HUES64 (cell line): Measurements from ENCODE around the gene EARS2.

Source experiments
- H3K27ac ChIP-seq: 2 replicates; pipeline ENCODE4 v1.7.0; 2013; ENCODE audit warnings: low read depth, low read length, inconsistent platforms
- H3K27me3 ChIP-seq: 2 replicates; pipeline ENCODE4 v1.6.1; 2013; ENCODE audit warnings: mild to moderate bottlenecking, low read length; ENCODE audit not compliant: insufficient read depth
- H3K36me3 ChIP-seq: 2 replicates; pipeline ENCODE4 v1.6.1; 2013; ENCODE audit warnings: mild to moderate bottlenecking, low read length; ENCODE audit not compliant: insufficient read depth
- H3K4me1 ChIP-seq: 2 replicates; pipeline ENCODE4 v1.6.1; 2013; ENCODE audit warnings: mild to moderate bottlenecking, low read length, moderate library complexity; ENCODE audit not compliant: insufficient read depth
- H3K4me3 ChIP-seq: 2 replicates; pipeline ENCODE4 v1.5.1; 2013; ENCODE audit warnings: mild to moderate bottlenecking, low read length, moderate library complexity
- H3K9ac ChIP-seq: 2 replicates; pipeline ENCODE4 v1.6.1; 2013; ENCODE audit warnings: mild to moderate bottlenecking, low read depth, low read length
- H3K9me3 ChIP-seq: 2 replicates; pipeline ENCODE4 v1.6.1; 2013; ENCODE audit warnings: low read depth, low read length; ENCODE audit not compliant: insufficient read depth
- WGBS: fragments of 150-250, 120-280 bp; methylation state at CpG from one replicate; pipeline ENCODE4 v1.1.7; 2013; ENCODE audit warnings: missing lambda C conversion rate; 5-methylcytosine and 5-hydroxymethylcytosine counted together

Gene EARS2

DNA sequence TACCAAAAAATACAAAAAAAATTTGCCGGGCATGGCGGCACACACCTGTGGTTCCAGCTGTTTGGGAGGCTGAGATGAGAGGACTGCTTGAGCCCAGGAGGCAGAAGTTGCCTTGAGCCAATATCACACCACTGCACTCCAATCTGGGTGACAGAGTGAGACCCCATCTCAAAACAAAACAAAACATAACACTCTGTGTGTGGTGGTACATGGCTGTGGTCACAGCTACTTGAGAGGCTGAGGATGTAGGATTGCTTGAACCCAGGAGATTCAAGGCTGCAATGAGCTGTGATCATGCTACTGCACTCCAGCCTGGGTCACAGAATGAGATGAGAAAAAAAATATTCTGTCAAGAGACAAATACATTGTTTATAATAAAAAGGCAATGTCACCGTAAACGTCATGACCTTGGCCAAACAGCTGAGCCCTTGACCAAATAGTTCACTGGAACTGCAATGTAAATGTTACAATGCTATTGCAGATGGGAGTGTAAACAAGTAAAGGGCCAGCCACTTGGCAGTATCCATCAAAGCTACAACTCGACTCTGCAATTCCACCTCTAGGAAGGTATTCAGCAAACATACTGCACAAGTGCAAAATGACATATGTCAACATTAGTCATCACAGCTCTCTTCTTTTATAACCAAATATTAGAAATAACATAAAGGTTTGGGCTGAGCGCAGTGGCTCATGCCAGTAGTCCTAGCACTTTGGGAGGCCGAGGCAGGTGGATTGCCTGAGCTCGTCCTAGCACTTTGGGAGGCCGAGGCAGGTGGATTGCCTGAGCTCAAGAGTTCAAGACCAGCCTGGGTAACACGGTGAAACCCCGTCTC is 16.9 kb downstream of the EARS2 start:
- H3K4me3 ChIP-seq, result no peak overlapping the region
- no peaks in the 10 kb centered on the region for H3K9me3 ChIP-seq
- H3K27me3 ChIP-seq, result no peaks in the 10 kb centered on the region
- no peak overlapping the region for H3K9ac ChIP-seq
- WGBS, result 95% methylated on average over 9 of the region's 11 CpGs
- H3K36me3 ChIP-seq, result peaks cover 88% of the 10 kb centered on the region
- no peaks in the 10 kb centered on the region for H3K4me1 ChIP-seq
- no peak overlapping the region for H3K27ac ChIP-seq

DNA sequence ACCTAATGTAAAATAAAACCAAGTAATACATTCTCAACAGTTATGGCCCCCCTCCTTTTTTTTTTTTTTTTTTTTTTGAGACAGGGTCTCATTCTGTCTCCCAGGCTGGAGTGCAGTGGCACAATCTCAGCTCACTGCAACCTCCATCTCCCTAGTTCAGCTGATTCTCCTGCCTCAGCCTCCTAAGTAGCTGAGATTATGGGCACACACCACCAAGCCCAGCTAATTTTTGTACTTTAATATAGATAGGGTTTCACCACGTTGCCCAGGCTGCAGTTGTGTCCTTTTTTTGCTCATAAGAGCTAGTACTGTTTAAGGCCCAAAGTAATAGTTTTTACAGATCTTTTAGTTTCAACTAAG is 18.3 kb downstream of the EARS2 start:
- H3K36me3 ChIP-seq, result peaks cover 91% of the 10 kb centered on the region
- no peaks in the 10 kb centered on the region for H3K27me3 ChIP-seq
- no peaks in the 10 kb centered on the region for H3K4me1 ChIP-seq
- H3K9me3 ChIP-seq, result no peaks in the 10 kb centered on the region
- 88% methylated on average over 1 of the region's 1 CpG for WGBS
- no peak overlapping the region for H3K27ac ChIP-seq
- H3K9ac ChIP-seq, result no peak overlapping the region
- H3K4me3 ChIP-seq, result no peak overlapping the region

DNA sequence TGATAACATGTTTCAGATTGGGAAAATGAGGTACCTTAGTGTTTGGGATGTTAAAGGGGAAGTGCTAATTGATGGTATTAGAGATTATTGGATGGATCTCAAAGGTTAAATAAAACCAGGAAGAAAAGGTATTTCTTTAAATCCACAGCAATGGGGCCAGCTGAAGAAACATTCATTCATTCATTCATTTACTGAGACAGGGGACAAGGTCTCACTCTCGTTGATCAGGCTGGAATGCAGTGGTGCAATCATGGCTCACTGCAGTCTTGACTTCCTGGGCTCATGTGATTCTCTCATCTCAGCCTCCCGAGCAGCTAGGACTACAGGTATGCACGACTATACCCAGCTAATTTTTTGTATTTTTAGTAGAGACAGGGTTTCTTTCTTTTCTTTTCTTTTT is 19.8 kb downstream of the EARS2 start:
- Histone ChIP-seq H3K9me3 (no peaks in the 10 kb centered on the region), H3K36me3 (peaks cover 91% of the 10 kb centered on the region), H3K27me3 (no peaks in the 10 kb centered on the region), H3K4me3 (no peak overlapping the region), H3K9ac (no peak overlapping the region), H3K27ac (no peak overlapping the region), H3K4me1 (no peaks in the 10 kb centered on the region)
- 98% methylated on average over 3 of the region's 3 CpGs for WGBS

DNA sequence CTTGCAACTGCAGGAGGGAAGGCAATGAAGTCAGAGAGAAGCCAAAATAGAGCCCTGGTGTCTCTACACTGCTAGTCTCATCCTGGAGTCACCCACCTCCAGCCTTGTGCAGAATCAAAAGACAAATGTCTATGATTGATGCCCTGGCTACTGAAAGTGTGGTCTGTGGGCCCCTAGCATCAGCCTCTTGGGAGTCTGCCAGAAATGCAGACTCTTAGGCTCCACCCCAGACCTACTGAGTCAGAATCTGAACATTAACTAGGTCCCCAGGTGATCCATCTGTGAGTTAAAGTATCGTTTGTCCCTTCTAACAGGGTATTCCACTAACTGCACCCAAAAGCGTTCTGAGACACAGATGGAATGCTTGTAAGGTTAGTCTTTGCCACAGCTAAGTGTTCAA is 21.2 kb downstream of the EARS2 start:
- 92% methylated on average over 2 of the region's 2 CpGs for WGBS
- Histone ChIP-seq H3K27me3 (no peaks in the 10 kb centered on the region), H3K27ac (no peak overlapping the region), H3K9me3 (no peaks in the 10 kb centered on the region), H3K9ac (no peak overlapping the region), H3K4me3 (no peak overlapping the region), H3K4me1 (no peaks in the 10 kb centered on the region), H3K36me3 (peaks cover 92% of the 10 kb centered on the region)

DNA sequence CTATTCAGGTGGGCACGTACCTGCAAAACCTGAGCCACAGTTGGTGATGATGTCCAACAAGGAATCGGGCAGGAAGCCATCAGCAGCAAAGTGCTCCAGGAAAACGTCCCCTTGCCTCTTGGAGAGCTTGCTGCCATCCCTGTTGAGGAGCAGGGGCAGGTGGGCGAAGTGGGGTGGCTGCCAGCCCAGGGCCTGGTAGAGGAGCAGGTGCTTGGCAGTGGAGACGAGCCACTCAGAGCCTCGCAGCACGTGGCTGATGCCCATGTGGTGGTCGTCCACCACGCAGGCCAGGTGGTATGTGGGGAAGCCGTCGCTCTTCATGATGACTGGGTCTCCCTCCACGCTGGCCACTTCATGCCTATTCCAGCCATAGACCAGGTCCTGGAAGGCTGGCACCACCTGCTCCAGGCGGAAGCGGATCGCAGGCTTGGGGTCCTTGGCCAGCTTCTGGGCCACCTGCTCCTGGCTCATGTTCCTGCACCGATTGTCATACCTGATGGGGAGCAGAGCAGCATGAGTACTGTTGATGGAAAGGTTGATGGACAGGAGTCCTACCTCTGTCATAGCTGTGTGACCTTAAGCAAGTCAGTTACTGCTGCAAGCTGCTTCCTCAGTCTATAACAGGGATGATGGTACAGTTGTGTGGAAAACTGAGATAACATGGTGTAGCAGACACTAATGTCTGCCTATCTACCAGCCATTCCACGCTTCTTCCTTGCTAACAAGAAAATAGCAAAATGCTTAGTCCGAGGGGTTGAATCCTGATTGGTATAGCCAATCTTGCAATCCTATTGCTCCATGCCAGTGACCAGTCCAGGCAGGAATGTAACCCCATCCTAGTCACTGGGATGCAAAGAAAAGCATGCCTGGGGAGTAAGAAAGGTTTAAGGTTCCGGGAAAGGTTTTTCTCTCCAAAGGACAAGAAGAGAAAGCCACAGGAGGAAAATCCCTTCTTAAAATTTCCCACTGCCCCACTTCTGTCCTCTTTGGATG is 22.0 kb downstream of the EARS2 start:
- no peaks in the 10 kb centered on the region for H3K9me3 ChIP-seq
- no peak overlapping the region for H3K9ac ChIP-seq
- peaks cover 91% of the 10 kb centered on the region for H3K36me3 ChIP-seq
- H3K4me3 ChIP-seq, result no peak overlapping the region
- WGBS, result 97% methylated on average over 19 of the region's 19 CpGs
- H3K27me3 ChIP-seq, result no peaks in the 10 kb centered on the region
- H3K27ac ChIP-seq, result no peak overlapping the region
- H3K4me1 ChIP-seq, result no peaks in the 10 kb centered on the region

DNA sequence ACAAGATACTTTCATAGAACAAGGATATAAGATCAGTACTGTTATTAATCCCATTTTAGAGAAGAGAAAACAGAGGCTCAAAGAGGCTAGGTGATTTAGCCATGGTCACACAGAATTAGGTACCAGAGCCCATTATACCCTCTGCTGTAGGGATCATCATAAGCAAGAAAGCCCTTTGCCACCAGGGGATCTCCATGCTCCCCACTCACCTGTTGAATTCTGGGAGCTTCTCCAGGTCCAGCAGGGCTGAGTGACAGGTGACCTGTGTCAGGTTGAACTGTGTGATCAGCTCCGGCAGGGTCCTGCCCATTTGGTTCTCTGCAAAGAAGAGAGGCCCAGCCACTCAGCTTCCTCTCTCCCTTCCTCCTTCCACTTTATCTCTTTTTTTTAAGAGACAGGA is 24.7 kb downstream of the EARS2 start:
- peaks cover 91% of the 10 kb centered on the region for H3K36me3 ChIP-seq
- WGBS, result 92% methylated on average over 1 of the region's 1 CpG
- H3K27me3 ChIP-seq, result no peaks in the 10 kb centered on the region
- no peak overlapping the region for H3K4me3 ChIP-seq
- no peak overlapping the region for H3K9ac ChIP-seq
- no peaks in the 10 kb centered on the region for H3K9me3 ChIP-seq
- no peaks in the 10 kb centered on the region for H3K4me1 ChIP-seq
- H3K27ac ChIP-seq, result no peak overlapping the region

DNA sequence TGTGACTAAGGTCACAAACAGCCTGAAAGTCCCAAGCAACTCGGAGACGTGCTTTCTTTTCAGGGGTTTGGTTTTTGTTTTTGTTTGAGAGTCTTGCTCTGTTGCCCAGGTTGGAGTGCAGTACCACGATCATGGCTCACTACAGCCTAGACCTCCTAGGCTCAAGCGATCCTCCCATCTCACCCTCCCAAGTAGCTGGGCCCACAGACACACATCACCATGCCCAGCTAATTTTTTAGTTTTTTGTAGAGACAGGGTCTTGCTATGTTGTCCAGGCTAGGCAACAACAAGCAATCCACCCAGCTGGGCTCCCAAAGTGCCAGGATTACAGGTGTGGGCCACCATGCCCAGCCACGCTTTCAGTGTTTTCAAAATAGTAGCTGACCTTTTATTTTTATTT is 27.1 kb downstream of the EARS2 start:
- no peaks in the 10 kb centered on the region for H3K9me3 ChIP-seq
- peaks cover 85% of the 10 kb centered on the region for H3K36me3 ChIP-seq
- H3K27me3 ChIP-seq, result no peaks in the 10 kb centered on the region
- H3K9ac ChIP-seq, result no peak overlapping the region
- 92% methylated on average over 5 of the region's 5 CpGs for WGBS
- no peak overlapping the region for H3K27ac ChIP-seq
- H3K4me1 ChIP-seq, result no peaks in the 10 kb centered on the region
- H3K4me3 ChIP-seq, result no peak overlapping the region

DNA sequence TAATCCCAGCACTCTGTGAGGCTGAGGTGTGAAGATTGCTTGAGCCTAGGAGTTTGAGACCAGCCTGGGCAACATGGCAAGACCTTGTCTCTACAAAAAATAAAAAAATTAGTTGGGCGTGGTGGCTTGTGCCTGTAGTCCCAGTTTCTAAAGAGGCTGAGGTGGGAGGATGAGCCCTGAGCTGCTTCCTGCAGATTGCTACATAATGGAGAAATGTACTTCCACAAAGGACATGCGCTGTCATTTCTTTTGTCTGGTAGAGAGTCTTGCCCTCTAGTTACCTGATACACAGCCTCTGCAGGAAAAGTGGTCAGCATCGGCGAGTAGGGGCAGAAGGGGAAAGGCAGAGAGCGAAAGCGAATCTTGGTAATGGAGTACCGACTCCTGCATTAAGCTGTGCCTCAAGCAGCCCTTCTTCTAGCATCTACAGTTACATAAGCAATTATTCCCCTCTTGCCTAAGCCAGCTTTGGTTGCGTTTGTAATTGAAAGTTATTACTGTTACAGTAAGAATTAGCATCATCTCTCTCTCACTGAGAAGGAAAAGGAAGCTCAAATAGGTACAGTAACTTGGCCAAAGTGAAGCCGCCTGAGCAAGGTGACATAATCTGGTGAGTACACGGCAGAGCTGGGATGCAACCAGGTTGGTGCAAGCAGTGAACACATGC is 28.4 kb downstream of the EARS2 start:
- WGBS, result 95% methylated on average over 9 of the region's 10 CpGs
- H3K36me3 ChIP-seq, result peaks cover 85% of the 10 kb centered on the region
- H3K9ac ChIP-seq, result no peak overlapping the region

DNA sequence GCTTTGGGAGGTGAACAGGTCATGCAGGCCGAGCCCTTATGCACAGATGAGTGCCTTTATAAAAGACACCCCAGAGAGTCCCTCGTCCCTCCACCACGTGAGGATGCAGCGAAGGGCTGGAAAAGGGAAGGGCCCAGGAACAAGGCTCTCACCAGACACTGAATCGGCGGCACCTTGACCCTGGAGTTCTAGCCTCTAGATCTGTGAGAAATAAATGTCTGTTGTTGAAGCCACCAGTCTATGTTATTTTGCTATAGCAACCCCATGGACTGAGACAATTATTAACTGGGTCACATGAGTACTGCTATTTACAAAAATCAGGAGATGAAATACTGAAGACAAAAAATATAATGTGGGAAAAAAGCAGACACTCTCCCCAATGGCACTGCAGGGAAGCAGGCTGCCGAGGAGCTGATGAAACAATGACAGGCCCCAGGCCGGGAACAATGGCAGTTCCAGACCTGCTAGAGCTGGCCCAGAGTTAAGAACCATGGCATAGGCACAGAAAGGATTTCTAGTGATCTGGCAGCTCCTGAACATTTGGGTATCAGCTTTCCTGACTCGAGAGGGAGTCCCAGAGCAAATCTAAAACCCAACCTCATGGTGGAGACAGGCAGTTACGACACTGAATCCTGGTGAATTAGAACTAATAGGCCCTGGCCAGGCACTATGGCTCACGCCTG is 29.0 kb downstream of the EARS2 start:
- H3K4me1 ChIP-seq, result no peaks in the 10 kb centered on the region
- H3K27me3 ChIP-seq, result no peaks in the 10 kb centered on the region
- no peak overlapping the region for H3K27ac ChIP-seq
- WGBS, result 94% methylated on average over 11 of the region's 11 CpGs
- H3K36me3 ChIP-seq, result peaks cover 87% of the 10 kb centered on the region
- no peak overlapping the region for H3K9ac ChIP-seq
- H3K4me3 ChIP-seq, result no peak overlapping the region
- no peaks in the 10 kb centered on the region for H3K9me3 ChIP-seq

More for the DNA sequence above, 28.4 kb downstream of the EARS2 start:
- H3K4me3 ChIP-seq, result no peak overlapping the region
- no peak overlapping the region for H3K27ac ChIP-seq
- H3K9me3 ChIP-seq, result no peaks in the 10 kb centered on the region
- H3K27me3 ChIP-seq, result no peaks in the 10 kb centered on the region
- no peaks in the 10 kb centered on the region for H3K4me1 ChIP-seq

DNA sequence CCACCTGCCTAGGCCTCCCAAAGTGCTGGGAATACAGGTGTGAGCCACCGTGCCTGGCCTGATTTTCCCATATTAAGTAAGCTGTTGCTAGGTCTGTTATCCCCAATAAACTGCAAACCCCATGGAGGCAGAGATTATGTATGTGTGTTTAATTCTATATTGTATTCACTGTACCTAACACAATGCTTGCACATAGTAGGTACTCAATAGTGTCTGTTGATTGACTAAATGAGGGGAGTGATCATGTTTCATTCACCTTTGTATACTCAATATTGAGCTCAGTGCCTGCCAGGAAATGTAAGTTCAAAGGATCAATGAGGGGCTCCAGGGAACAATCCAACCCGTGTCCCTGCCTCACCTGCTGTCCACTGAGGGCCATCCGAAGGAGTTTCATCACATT is 32.3 kb downstream of the EARS2 start:
- no peaks in the 10 kb centered on the region for H3K4me1 ChIP-seq
- no peak overlapping the region for H3K9ac ChIP-seq
- H3K27ac ChIP-seq, result no peak overlapping the region
- no peaks in the 10 kb centered on the region for H3K9me3 ChIP-seq
- no peak overlapping the region for H3K4me3 ChIP-seq
- H3K36me3 ChIP-seq, result peaks cover 86% of the 10 kb centered on the region
- no peaks in the 10 kb centered on the region for H3K27me3 ChIP-seq
- WGBS, result 95% methylated on average over 3 of the region's 3 CpGs
